Type B pancreatic cell (in vitro differentiated cells): ENCODE data around the gene HLA-B. TPM values are rescaled to one million over a fixed set of nuclear protein-coding genes. Genes with fewer than 3 reads are reported as not detected.

Experiments
- DNase-seq: peaks from one replicate; pipeline ENCODE4 v3.0.0; 2021; ENCODE audit warnings: mixed read lengths; ENCODE audit not compliant: unreplicated experiment; ENCODE audit errors: extremely low spot score
- H3K27ac Mint-ChIP-seq: 2 replicates; pipeline ENCODE4 v1.8.0; 2021; ENCODE audit warnings: mild to moderate bottlenecking, mixed read lengths
- H3K27me3 Mint-ChIP-seq: 2 replicates; pipeline ENCODE4 v1.8.0; 2021; ENCODE audit warnings: mixed read lengths
- H3K36me3 Mint-ChIP-seq: 2 replicates; pipeline ENCODE4 v1.8.0; 2021; ENCODE audit warnings: mixed read lengths
- H3K4me1 Mint-ChIP-seq: one replicate; pipeline ENCODE4 v1.8.0; 2021; ENCODE audit warnings: mixed read lengths; ENCODE audit not compliant: unreplicated experiment
- H3K4me3 Mint-ChIP-seq: 2 replicates; pipeline ENCODE4 v1.8.0; 2021; ENCODE audit warnings: mild to moderate bottlenecking, mixed read lengths
- H3K9me3 Mint-ChIP-seq: 2 replicates; pipeline ENCODE4 v1.8.0; 2021; ENCODE audit warnings: mixed read lengths
- total RNA-seq: library from RNA; stranded (reverse); gene quantifications from 2 replicates; pipeline ENCODE4 v1.2.1, GENCODE V29; 2021; ENCODE audit warnings: low replicate concordance
- TF ChIP-seq, protein P1 (sequence below): fragments of 200-600 bp; sonication (generic); conservative IDR thresholded peaks from 2 replicates; pipeline ENCODE4 v1.5.0; 2021; ENCODE audit warnings: antibody characterized with exemption, mild to moderate bottlenecking

The HLA-B gene
- total RNA-seq, 1 donor from 2014 or later = 53.9 TPM

DNA sequence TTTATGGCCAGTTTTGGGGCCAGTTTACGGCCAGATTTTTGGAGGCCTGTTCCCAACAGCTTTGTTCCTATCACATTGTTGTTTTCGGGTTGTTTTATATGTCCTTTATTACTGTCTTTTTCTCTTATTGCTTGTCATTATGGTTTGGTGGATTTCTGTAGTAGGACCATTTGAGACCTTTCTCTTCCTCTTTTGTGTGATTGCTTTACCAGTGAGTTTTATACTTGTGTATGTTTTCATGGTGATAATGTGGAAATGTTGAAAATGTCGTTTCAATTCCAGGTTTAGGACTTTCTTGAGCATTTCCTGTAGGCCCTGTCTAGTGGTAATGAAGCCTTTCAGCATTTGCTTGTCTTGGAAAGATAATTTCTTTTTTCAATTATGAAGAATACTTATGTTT, 17.8 kb downstream of the HLA-B start:
- TF ChIP-seq, protein P1, sequence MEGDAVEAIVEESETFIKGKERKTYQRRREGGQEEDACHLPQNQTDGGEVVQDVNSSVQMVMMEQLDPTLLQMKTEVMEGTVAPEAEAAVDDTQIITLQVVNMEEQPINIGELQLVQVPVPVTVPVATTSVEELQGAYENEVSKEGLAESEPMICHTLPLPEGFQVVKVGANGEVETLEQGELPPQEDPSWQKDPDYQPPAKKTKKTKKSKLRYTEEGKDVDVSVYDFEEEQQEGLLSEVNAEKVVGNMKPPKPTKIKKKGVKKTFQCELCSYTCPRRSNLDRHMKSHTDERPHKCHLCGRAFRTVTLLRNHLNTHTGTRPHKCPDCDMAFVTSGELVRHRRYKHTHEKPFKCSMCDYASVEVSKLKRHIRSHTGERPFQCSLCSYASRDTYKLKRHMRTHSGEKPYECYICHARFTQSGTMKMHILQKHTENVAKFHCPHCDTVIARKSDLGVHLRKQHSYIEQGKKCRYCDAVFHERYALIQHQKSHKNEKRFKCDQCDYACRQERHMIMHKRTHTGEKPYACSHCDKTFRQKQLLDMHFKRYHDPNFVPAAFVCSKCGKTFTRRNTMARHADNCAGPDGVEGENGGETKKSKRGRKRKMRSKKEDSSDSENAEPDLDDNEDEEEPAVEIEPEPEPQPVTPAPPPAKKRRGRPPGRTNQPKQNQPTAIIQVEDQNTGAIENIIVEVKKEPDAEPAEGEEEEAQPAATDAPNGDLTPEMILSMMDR = no peak
- Mint-ChIP-seq H3K36me3 (no peaks in the 10 kb centered on the region), H3K9me3 (peaks cover 13% of the 10 kb centered on the region), H3K27me3 (peaks cover 16% of the 10 kb centered on the region), H3K4me1 (no peaks in the 10 kb centered on the region), H3K4me3 (no peak overlapping the region), H3K27ac (no peak overlapping the region)
- DNase-seq = no peak

DNA sequence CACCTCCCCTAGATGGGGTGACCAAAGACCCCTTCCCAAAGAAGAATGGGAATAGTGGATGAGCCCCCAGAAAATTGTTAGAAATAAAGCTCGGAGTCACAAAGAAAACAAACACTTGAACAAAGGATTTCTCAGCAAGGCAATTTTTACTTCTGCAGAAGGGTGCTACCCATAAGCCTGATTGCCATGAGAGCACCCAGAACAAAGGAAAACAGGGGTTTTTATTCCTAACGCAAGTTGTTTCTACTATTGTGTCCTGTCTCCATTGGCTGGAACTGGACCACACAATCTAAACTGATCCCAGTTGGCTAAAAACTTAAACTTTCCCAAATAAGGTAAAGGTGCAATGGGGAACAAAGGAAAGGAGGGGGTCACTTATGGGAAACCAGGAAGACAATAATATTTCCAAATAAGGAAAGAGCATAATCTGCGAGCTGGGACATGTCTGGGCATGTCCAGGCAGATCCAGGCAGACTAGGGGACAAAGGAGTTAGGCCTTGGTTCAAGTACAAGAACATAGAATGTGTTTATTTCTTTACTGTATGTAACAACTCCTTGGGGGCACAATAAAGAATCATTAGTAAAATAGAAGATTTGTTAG, 20.0 kb downstream of the HLA-B start:
- H3K4me3 Mint-ChIP-seq = no peak overlapping the region
- no peaks in the 10 kb centered on the region for H3K4me1 Mint-ChIP-seq
- TF ChIP-seq, protein P1 = no peak
- DNase-seq = no peak
- no peaks in the 10 kb centered on the region for H3K36me3 Mint-ChIP-seq
- no peak overlapping the region for H3K27ac Mint-ChIP-seq
- peaks cover 23% of the 10 kb centered on the region for H3K27me3 Mint-ChIP-seq
- H3K9me3 Mint-ChIP-seq = peaks cover 13% of the 10 kb centered on the region

DNA sequence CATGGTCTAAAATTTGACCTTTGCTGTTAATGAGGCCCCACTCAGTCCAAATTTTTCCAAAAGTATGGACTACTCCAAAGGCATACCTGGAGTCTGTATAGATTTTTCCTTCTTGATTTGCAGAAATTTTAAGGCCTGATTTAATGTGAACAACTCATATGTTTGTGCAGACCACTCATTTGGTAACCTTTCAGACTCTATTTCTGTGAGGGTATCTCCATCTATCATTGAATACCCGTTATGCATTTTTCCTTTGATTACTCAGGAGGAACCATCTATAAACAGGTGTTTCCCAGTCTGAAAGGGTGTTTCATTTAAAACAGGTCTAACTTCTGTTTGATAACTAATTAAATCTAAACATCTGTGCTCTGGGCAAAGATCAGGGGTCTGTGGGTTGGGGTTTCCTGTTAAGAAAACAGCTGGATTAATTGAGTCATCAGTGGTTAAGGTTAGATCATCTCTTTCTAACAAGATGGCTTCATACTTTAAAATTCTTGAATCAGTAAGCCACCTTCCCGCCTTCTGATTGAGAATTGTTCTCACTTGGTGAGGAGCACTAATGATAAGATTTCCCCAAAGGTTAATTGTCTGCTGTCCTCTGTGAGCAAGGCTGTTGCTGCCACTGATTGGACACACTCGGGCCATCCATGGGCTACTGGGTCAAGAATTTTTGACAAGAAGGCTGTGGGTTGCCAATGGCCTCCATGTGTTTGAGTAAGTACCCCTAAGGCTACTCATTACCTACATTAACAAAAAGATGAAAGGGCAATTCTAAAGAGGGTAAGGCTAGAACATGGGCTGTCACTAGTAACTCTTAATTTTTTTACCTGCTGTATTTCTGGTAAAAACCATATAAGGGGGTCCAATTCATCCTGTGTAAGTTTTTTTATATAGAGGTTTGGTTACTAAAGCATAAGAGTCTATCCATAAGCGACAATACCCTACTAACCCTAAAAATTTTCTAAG, 24.1 kb downstream of the HLA-B start:
- H3K27me3 Mint-ChIP-seq = peaks cover 33% of the 10 kb centered on the region
- no peak overlapping the region for H3K27ac Mint-ChIP-seq
- no peaks in the 10 kb centered on the region for H3K36me3 Mint-ChIP-seq
- H3K4me1 Mint-ChIP-seq = no peaks in the 10 kb centered on the region
- no peak for DNase-seq
- TF ChIP-seq, protein P1 = no peak
- no peak overlapping the region for H3K4me3 Mint-ChIP-seq
- H3K9me3 Mint-ChIP-seq = peaks cover 20% of the 10 kb centered on the region

DNA sequence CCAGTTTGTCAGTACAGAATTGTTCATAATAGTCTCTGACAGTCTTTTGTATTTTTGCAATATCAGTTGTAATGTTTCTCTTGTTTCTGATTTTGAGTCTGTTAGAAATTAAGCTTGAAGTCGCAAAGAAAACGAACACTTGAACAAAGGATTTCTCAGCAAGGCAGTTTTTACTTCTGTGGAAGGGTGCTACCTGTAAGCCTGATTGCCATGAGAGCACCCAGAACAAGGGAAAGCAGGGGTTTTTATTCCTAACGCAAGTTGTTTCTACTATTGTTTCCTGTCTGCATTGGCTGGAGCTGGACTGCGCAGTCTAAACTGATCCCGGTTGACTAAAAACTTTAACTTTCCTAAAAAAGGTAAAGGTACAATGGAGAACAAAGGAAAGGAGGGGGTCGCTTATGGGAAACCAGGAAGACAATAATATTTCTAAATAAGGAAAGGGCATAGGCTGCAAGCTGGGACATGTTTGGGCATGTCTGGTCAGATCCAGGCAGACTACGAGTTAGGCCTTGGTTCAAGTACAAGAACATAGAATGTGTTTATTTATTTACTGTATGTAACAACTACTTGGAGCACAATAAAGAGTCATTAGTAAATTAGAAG, 28.5 kb downstream of the HLA-B start:
- peaks cover 12% of the 10 kb centered on the region for H3K9me3 Mint-ChIP-seq
- H3K4me1 Mint-ChIP-seq = no peaks in the 10 kb centered on the region
- H3K36me3 Mint-ChIP-seq = no peaks in the 10 kb centered on the region
- peaks cover 29% of the 10 kb centered on the region for H3K27me3 Mint-ChIP-seq
- no peak overlapping the region for H3K27ac Mint-ChIP-seq
- TF ChIP-seq, protein P1 = no peak
- no peak overlapping the region for H3K4me3 Mint-ChIP-seq
- no peak for DNase-seq

DNA sequence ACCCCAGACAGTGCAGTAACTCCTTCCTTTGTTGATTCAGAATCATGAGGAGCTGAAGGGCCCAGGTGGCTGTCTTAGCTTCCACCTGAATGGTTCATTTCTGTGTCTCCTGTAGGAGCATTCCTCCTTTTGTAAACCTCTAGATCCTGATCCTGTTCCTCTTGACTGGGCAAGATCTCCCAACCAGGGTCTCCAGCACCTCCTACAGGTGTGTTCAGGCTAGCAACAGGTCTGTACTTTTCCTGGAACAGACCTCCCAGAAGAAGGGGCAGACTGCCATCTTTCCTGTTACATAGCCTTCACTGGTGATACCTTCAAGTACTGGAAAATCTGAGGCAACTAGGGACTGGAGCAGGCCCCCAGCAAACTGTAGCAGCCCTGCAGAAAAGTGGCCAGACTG, 35.2 kb downstream of the HLA-B start:
- no peaks in the 10 kb centered on the region for H3K36me3 Mint-ChIP-seq
- H3K4me1 Mint-ChIP-seq = no peaks in the 10 kb centered on the region
- TF ChIP-seq, protein P1 = no peak
- H3K27ac Mint-ChIP-seq = no peak overlapping the region
- H3K4me3 Mint-ChIP-seq = no peak overlapping the region
- H3K27me3 Mint-ChIP-seq = peaks cover 53% of the 10 kb centered on the region
- no peak for DNase-seq
- H3K9me3 Mint-ChIP-seq = no peaks in the 10 kb centered on the region
